ENCODE data around the gene MEX3D.

- TF ChIP-seq, protein P1, sequence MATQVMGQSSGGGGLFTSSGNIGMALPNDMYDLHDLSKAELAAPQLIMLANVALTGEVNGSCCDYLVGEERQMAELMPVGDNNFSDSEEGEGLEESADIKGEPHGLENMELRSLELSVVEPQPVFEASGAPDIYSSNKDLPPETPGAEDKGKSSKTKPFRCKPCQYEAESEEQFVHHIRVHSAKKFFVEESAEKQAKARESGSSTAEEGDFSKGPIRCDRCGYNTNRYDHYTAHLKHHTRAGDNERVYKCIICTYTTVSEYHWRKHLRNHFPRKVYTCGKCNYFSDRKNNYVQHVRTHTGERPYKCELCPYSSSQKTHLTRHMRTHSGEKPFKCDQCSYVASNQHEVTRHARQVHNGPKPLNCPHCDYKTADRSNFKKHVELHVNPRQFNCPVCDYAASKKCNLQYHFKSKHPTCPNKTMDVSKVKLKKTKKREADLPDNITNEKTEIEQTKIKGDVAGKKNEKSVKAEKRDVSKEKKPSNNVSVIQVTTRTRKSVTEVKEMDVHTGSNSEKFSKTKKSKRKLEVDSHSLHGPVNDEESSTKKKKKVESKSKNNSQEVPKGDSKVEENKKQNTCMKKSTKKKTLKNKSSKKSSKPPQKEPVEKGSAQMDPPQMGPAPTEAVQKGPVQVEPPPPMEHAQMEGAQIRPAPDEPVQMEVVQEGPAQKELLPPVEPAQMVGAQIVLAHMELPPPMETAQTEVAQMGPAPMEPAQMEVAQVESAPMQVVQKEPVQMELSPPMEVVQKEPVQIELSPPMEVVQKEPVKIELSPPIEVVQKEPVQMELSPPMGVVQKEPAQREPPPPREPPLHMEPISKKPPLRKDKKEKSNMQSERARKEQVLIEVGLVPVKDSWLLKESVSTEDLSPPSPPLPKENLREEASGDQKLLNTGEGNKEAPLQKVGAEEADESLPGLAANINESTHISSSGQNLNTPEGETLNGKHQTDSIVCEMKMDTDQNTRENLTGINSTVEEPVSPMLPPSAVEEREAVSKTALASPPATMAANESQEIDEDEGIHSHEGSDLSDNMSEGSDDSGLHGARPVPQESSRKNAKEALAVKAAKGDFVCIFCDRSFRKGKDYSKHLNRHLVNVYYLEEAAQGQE (IDR thresholded peaks at IDR 0.05) = no peak
- TF ChIP-seq SP1 (IDR thresholded peaks at IDR 0.05) (no peak), NR2F2 (IDR thresholded peaks at IDR 0.05) (no peak), YY1 (IDR thresholded peaks at IDR 0.05) (no peak), TAF1 (conservative IDR thresholded peaks at IDR 0.05) (no peak), RXRA (IDR thresholded peaks at IDR 0.05) (no peak), RAD21 (IDR thresholded peaks at IDR 0.05) (no peak), EGR1 (IDR thresholded peaks at IDR 0.05; ENCODE audit: low read depth in 2 of 2) (no peak), HNF4G (IDR thresholded peaks at IDR 0.05) (no peak)
- TF ChIP-seq, protein P2, sequence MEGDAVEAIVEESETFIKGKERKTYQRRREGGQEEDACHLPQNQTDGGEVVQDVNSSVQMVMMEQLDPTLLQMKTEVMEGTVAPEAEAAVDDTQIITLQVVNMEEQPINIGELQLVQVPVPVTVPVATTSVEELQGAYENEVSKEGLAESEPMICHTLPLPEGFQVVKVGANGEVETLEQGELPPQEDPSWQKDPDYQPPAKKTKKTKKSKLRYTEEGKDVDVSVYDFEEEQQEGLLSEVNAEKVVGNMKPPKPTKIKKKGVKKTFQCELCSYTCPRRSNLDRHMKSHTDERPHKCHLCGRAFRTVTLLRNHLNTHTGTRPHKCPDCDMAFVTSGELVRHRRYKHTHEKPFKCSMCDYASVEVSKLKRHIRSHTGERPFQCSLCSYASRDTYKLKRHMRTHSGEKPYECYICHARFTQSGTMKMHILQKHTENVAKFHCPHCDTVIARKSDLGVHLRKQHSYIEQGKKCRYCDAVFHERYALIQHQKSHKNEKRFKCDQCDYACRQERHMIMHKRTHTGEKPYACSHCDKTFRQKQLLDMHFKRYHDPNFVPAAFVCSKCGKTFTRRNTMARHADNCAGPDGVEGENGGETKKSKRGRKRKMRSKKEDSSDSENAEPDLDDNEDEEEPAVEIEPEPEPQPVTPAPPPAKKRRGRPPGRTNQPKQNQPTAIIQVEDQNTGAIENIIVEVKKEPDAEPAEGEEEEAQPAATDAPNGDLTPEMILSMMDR (IDR thresholded peaks at IDR 0.05; ENCODE audit: low read depth, low read length, missing input control) = no peak
- TF ChIP-seq, protein P3, sequence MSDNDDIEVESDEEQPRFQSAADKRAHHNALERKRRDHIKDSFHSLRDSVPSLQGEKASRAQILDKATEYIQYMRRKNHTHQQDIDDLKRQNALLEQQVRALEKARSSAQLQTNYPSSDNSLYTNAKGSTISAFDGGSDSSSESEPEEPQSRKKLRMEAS (IDR thresholded peaks at IDR 0.05) = no peak
- TF ChIP-seq, protein P4, sequence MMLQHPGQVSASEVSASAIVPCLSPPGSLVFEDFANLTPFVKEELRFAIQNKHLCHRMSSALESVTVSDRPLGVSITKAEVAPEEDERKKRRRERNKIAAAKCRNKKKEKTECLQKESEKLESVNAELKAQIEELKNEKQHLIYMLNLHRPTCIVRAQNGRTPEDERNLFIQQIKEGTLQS (IDR thresholded peaks at IDR 0.05) = no peak
- TF ChIP-seq, protein P5, sequence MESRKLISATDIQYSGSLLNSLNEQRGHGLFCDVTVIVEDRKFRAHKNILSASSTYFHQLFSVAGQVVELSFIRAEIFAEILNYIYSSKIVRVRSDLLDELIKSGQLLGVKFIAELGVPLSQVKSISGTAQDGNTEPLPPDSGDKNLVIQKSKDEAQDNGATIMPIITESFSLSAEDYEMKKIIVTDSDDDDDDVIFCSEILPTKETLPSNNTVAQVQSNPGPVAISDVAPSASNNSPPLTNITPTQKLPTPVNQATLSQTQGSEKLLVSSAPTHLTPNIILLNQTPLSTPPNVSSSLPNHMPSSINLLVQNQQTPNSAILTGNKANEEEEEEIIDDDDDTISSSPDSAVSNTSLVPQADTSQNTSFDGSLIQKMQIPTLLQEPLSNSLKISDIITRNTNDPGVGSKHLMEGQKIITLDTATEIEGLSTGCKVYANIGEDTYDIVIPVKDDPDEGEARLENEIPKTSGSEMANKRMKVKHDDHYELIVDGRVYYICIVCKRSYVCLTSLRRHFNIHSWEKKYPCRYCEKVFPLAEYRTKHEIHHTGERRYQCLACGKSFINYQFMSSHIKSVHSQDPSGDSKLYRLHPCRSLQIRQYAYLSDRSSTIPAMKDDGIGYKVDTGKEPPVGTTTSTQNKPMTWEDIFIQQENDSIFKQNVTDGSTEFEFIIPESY (IDR thresholded peaks at IDR 0.05) = no peak
Measured at GRCh38 chr19:1524287-1524971, 43.7 kb downstream of the MEX3D start.
